NK-92 (cell line): Measurements from ENCODE around the gene VARS2.
"Not testable (repeated sequence)": the region's sequence is repeated elsewhere in the genome, so short reads cannot be mapped to it uniquely, and the experiment has no call there.

ENCODE experiments used
- DNase-seq: peaks from one replicate; lab custom pipeline; 2025; ENCODE audit not compliant: unreplicated experiment; lab: John Stamatoyannopoulos, UW

VARS2 gene

DNA sequence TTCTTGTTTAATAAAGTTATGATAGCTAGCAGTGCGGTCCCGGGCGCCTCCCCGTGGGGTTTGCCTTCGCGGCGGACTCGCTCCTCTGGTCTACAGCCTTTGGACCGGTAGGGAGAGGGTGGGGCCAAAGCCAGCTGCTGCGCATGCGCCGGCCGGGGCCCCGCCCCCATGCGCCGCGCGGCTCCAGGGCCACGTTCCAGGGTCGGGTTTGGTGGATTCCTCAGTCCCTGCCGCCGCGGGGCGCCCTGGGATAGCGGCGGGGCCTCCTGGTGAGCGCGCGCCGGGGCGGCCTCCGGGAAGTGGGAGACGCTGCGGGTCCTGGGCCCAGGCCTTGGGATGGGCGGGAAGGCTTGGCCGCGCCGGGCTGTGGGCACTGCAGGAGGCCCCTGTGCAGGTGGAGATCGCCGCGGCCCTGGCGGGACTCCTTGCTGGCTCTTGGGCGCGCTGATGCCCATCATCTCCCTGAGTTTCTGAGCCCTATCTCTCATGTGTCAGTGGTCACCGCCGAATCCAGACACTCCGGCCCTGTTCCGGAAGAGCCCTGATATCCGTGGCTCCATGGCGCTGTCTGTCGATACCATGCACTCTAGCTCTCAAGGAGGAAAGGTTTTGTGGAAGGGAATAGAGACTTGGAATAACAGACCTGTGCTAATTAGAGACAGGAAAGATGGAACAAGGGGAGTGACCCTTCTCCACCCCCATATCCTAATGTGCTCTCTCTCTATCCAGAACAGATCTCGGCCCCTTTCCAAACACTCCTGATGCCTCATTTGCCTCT, at the start of gene VARS2:
Gene VARS2 (plus strand): TSS at position 163 of the 778 bp plus-strand sequence. CDS start 599 bp downstream, at position 762.
- DNase-seq, result no peak

DNA sequence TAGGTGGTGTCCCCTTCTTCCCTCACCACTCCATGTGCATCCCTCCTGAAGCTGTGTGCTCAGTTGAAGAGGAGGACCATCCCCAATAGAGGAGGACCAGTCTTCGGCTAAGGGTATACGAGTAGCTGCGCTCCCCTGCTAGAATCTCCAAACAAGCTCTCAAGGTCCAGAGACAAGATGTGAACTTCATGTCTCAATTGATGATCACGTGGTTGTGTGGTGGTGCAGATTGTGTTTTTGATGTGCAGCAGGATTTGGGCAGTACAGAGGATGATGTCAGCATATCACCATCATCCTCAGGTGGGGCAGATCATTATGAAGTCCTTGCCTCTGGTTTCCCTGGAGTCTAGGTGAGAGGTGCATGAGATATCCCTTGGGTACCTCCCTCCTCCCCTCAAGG, 49.7 kb upstream of the VARS2 start:
- DNase-seq, result no peak

DNA sequence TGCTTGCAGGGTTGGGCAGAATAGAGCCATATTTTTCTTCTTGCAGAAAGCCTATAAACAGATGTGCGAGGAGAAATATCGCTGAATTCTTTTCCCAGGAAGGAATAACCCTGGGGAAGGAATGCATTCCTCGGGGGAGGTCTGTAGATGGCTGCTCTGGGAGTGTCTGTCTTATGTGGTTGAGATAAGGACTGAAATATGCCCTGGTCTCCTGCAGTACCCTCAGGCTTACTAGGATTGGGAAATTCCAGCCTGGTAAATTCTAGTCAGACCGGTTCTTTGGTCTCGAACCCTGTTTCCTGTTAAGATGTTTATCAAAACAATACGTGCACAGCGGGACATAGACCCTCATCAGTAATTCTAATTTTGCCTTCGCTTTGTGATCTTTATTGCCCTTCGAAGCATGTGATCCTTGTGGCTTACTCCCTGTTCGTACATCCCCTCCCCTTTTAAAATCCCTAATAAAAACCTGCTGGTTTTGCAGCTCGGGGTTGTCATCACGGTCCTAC, 44.7 kb upstream of the VARS2 start:
- not testable (repeated sequence) for DNase-seq

DNA sequence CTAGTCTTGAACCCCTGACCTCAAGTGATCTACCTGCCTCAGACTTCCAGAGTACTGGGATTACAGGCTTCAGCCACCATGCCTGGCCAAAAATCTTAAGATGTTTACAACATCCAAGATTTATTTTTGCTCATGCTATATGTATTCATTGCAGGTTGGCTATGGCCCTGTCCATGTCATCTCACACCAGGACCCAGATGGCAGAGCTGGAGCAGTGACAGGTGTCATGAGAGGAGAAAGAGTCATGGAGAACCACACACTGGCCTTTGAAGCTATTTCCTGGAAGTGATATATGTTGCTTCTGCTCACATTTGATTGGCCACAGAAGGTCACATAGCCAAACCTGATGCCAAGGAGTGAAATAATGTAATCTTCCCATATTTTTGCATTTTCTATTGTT, 43.5 kb upstream of the VARS2 start:
- DNase-seq, result no peak

DNA sequence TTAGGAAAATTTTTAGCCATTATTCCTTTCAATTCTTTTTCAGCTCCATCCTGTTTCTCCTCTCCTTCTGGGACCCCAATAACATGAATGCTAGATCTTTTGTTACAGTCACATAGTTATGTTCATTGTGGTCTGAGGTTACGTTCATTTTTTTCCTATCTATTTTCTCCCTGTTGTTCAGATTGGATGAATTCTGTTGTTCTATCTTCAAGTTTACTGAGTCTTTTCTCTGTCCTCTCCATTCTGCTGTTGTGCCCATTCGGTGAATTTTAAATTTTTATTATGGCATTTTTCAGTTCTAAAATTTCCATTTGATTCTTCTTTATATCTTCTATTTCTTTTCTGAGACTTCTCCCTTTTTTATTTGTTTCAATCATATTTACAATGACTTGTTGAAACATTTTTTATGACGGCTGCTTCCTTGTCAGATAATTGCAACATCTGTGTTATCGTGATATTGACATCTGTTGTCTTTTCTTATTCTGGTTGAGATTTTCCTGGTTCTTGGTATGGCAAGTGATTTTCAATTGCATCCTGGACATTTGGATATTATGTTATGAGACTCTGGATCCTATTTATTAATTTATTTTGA, 42.4 kb upstream of the VARS2 start:
- no peak for DNase-seq

DNA sequence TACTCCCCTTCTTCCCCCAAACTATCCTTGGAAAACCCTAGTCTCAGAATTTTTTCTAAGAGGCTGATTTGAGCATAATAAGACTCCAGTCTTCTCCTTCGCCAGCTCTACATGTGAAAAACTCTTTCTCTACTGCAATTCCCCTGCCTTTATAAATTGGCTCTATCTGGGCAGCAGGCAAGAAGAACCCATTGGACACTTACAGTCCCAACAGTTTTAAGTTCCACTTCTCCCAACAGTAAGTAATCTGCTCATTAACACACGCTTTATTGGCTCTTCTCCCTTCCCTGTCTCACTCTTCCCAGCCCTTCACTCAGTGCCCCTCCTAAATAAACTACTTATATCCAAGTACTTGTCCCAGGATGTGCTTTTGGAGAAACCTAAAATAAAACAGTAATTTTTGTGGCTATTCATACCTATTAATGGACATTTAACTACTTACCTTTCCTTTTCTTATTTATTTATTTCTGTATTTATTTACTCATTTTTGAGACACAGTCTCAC, 40.8 kb upstream of the VARS2 start:
- DNase-seq, result no peak

DNA sequence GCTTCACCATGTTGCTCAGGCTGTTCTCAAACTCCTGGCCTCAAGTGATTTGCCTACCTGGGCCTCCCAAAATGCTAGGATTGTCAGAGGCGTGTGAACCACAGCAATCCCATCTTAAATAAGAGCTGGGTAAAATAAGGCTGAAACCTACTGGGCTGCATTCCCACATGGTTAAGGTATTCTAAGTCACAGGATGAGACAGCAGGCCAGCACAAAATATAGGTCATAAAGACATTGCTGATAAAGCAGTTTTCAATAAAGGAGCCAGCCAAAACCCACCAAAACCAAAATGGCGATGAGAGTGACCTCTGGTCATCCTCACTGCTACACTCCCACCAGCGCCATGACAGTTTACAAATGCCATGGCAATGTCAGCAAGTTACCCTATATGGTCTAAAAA, 40.2 kb upstream of the VARS2 start:
- not testable (repeated sequence) for DNase-seq

DNA sequence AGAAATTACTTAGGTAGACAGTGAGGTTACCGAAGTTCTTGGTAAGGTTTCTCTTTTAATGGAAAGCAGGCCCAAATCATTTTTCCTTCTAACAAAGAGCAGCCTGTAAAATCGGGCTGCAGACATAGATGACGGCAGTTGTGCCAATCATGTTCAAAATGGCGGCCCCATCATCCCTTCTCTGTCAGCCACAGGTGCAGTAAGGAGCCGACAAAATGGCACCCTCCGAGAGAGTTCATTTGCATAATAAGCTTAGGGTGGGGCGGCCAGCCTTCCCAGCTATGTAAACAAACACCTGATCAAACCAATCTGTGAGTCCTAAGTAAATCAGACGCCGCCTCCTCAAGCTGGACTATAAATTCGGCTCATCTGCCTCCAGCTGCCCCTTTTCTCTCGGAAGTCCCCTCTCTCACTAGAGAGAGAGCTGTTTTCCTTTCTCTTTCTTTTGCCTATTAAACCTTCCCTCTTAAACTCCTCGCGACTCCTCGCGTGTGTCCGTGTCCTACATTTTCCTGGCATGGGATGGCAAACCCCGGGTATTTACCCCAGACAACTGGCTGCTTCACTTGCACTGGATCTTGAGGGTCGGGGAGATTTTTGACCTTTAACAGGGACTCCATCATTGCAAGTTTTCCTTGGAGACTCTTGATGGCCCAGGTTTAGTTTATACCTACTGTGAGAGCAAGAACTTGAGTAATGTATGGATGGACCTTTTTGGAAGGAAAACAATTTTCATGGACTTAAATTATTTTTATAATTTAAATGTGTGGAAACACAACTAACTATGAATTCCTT, 38.6 kb upstream of the VARS2 start:
- no peak for DNase-seq

DNA sequence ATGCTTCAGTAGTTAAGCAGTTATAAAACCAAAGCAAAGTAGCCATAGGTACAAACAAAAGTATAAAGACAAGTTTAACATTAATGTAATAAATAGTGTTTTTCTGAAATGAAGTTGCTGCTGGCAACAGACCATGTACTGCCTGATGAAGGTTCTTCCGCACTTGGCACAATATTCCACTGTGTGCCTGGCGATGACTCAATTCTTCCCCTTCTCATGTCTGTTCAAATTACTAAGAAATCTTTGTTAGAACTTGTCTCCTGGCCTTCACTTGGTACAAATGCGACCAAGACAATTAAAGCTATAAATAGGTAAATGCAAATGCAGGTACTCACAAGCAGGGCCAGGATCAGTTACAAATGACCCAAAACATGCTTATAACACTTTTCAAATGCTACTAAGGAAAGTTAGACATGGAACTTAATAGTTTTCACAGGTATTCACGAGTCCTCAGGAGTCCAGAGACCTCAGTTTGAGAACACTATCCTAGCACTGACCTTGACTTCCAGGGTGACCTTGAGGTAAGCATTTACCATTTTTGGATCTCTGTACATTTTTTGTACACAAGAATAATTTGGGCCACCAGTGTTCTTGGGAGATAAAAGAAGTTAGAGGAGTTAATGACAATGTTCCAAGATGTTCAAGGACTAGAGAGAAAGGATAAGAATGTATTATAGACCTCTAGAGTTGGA, 37.9 kb upstream of the VARS2 start:
- DNase-seq, result no peak

DNA sequence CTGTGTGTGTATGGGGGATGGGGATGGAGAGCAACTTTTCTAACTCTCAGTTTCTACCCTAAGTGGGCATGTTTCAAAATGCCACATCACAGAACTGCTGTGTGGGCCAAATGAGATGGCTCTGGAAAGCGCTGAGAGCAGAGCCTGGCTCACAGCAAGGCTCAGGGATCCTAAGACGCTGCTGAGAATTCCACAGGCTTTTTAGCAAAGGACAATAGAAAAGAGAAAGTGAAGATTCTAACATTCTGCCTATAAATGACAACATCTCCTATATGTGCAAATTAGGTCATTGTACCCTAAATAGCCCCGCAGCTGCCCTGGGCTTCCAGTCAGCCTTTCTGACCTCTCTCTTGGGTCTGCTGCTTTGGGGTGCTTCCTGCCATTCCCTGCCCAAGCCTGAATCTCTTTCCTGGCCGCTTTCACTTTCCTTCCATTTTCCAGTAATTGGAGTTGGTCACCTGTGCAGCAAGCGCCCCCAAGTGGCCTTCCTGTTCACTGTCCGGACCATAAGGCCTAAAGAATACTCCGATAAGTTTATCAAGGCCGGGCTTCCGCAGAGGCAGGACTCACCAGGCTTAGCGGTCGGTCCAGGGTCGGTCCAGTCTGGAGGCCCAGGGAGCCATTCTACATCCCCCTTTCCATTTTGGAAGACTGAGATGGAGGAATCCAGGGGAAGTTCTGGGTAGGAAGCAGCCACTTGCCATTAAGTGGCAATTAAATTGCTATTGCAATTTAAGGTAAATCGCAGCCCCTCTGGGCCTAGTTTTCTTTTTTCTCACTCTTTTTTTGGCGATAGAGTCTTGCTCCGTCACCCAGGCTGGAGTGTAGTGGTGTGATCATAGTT, 36.4 kb upstream of the VARS2 start:
- DNase-seq, result no peak

DNA sequence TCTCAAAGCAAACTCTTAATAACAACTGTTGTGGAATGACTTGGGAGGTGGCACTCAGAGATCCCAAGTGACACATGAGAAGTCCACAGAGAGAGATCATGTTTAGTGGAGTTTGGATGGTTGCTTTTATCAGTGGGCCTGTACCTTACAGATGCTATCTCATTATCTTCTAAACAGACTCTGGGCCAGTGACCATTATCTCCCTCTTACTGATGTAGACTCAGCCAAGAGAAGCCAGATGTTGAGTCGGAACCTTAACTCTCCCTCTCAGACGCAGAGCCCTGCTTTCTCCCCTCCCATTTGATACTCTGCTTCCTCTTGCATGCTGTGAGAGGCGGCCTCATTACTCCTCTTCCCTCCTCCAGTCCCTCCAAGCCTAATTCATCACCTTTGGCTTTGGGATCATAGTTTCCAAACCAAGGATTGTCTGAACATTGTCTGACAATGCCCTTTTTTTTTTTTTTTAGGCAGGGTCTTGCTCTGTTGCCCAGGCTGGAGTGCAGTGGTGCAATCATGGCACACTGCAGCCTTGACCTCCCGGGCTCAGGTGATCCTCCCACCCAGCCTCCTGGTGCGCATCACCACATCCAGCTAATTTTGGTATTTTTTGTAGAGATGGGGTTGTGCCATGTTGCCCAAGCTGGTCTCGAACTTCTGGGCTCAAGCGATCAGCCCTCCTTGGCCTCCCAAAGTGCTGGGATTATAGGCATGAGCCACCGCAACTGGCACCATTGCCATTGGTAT, 34.2 kb upstream of the VARS2 start:
- DNase-seq, result no peak

DNA sequence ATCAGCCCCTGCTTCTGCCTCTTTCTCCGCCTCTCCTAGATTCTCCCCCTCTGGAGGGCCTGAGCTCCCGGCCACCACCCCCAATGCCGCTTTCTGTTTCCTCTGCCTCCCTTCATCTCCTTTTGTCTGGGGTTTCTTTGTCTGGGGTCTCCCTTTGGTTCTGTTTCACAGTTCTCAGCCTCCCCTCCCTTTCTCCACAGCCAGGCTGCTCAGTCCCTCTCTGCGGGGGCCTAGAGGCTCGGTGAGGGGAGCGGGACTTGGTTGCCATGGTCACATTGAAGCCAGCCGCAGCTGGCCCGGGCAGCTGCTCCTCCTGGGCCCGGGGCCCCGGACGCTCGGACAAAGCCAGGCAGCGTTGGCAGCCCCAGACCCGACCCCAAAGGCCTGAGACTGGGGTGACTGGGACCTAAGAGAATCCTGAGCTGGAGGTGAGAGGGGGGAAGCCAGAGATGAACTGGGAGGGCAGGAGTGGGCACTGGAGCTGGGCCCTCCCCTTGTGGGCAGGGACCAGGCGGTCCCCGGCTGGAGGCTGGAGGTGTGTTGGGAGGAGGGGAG, 33.3 kb upstream of the VARS2 start:
- DNase-seq, result no peak

DNA sequence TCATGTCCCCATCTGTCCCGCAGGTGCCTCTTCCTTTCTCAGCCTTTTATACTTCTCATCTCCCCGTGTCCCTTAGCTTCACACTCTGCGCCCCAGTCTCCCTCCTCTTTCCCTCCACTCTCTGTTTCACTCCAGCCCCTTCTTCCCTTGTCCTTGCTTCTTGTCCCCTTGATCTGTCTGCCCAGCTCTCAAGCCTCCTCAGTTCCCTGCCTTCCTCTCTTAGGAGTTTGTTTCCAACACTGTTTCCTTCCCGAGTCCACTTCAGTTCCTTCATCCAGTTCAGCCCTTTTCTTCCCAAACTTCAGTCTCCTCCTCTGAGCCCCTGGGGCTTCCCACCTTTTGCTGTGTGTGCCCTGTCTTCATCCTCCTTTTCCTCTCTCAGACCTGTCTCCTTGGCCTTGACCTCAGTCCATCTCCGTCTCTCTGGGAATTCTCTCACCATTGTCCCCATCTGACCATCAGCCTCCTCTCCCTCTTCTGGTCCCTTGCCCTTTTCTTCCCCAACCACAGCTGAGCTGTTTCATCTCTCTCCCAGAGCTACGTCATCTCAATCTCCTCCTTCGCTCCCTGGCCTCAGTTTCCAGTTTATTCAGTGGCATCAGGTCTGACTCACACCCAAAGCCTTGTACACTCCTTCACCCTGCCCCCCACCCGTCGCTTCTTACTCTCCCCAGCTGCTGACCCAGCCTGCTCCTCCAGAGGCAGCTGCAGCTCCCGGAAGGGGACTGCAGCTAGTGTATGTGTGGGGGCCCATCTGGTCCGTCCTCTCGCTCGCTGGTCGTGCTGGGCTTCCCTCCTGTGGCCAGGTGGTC, 32.4 kb upstream of the VARS2 start:
- DNase-seq, result no peak

DNA sequence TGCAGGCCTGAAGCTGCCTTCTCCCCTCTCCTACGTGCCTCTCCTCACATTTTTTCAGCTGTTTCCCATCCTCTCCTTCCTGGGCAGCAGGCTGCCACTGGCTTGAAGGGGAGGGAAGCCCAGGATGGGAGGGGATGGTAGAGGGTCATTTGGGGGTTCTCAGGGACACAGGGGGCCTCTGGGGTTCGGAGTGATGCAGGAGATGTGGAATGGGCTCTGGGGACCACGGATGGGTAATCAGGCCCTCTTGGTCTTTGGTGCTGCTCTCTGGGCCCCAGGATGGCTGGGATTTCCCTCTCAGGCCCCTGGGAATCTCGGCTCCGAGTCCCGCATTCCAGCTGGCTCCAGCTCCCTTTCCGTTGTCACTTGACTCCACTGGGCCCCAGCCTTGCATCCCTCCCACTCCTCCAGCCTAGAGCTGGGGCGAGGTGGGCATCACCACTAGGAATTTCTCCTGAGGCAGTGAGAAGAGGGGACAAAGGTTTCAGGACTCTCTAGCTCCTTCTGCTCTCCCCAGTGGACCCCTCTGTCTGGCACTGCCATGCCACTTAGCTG, 31.8 kb upstream of the VARS2 start:
- DNase-seq, result no peak

DNA sequence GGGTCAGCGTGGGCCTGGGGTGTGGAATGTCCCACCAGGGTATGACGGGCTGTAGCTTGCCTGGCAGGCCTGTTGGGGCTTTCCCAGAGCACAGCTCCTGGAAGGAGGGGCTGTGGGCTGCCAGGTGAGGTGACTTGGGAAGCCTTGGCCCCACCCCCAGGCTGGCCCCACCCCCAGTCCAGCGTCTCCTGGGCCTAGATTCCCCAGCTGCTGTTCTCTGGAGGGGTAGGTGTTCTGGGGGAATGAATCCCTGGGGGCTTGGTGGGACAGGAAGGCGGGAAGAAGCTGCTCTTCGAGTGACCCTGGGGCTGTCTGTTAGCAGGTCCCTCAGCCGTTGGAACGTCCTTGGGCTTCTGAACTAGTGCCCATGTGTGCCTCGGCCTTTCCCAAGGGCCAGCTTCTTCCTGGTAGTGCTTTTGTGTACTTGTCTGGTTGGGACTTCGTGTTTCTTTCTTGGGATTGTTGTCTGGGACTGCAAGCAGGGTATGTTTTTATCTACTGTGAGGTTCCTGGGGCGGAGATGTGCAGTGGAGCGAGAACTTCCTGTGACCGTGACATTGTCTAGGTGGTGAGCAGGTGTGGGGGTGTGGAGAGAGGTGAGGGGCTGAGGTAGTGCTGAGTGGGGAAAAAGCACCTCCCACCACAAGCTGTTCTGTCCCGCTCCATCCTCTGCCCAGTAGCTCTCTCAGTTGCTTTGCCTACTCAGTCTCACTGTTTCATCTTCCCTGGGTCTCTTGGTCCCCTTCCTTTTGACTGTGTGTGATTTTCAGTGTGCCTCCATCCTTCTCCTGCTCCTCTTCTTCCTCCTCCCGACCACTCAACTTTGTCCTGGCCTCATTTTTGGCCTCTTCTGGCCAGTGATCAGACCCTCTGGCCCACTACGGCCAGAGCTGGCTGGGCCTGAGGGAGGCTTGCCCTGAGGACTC, 31.0 kb upstream of the VARS2 start:
- no peak for DNase-seq

DNA sequence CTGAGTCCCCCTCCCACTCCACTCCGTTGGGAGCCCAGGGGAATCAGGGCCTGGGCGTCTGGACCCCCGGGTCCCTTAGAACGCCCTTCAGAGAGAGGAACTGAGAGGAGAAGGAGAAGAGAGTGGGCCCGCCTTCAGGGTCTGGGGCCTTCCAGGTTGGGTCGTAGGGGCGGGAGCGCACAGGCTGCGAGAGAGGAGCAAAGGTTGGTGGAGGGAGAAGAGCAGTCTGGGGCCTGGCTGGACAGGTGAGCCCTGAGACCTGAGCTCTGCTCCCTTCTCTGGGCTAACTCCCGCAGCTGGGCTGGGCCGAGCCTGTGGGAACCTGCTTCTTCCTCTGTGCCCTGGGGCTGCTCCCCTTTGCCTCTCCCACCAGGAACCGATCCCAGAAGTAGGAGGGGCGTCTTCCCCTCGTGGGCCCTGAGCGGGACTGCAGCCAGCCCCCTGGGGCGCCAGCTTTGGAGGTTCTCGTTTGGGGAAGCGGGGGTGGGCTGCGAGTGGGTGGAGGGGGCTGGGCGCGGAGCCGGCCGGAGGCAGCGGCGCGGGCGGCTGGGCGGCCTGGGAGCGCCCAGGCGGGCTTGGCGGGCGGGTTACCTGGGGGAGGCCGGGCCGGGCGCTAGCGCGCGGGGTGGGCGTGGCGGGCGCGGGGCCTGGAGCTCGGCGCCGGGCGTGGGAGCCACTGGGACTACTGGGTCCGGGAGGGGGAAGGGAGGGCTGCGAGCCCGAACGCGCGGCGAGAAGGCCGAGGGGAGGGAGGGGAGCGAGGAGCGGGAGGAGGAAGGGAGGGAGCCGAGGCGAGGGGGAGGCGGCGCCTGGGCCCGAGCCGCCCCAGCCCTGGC, 30.1 kb upstream of the VARS2 start, which contains the start of gene DDR1:
Gene DDR1 (plus strand): TSS at position 835 of the 836 bp plus-strand sequence. CDS start 4,211 bp downstream, outside the sequence.
- no peak for DNase-seq
